ENCODE results near the gene NXT1. TPM values are rescaled to one million over a fixed set of nuclear protein-coding genes. Genes with fewer than 3 reads are reported as not detected.

NXT1 gene
- total RNA-seq, 1 experiment from 2014 or later: 34.1 TPM

GRCh38 chr20:23401051-23401450, 50.5 kb downstream of the NXT1 start:
- no peaks in the 10 kb centered on the region for H3K9me3 Mint-ChIP-seq (ENCODE audit: unreplicated experiment)
- H3K36me3 Mint-ChIP-seq (ENCODE audit: insufficient read depth, unreplicated experiment): peaks cover 6% of the 10 kb centered on the region
- no peak for DNase-seq
- POLR2A ChIA-PET: no interaction called here
- no peaks in the 10 kb centered on the region for H3K9me3 ChIP-seq
- H3K27me3 Mint-ChIP-seq (ENCODE audit: insufficient read depth, unreplicated experiment): no peaks in the 10 kb centered on the region
- H3K4me1 ChIP-seq: no peaks in the 10 kb centered on the region
- CTCF ChIA-PET: no interaction called here
- H3K27me3 ChIP-seq (replicated peaks; ENCODE audit: control insufficient read depth, insufficient read depth, low read length): no peaks in the 10 kb centered on the region
- H3K4me1 Mint-ChIP-seq (ENCODE audit: low read depth, unreplicated experiment): no peaks in the 10 kb centered on the region
- intact Hi-C loops (cut with micrococcal nuclease; ENCODE audit: unreplicated experiment): no loop called here
- no peak for TF ChIP-seq CTCF (IDR thresholded peaks at IDR 0.05; ENCODE audit: insufficient read depth in 1 of 2, low read depth in 1 of 2, low read length in 1 of 2, severe bottlenecking in 1 of 2, unreplicated experiment in 1 of 2)
- no peaks in the 10 kb centered on the region for H3K36me3 ChIP-seq (ENCODE audit: control insufficient read depth, insufficient read depth, low read length)
- no TSS peak for BruUV-seq (replicated peaks)
- H3K4me3 ChIP-seq (ENCODE audit: low read depth, low read length): no peak overlapping the region
- no peak overlapping the region for H3K27ac Mint-ChIP-seq (ENCODE audit: unreplicated experiment)
- no peak overlapping the region for H3K4me3 Mint-ChIP-seq (ENCODE audit: unreplicated experiment)

- intact Hi-C loops (cut with micrococcal nuclease; ENCODE audit: unreplicated experiment): no loop called here
- Histone ChIP-seq H3K27me3 (replicated peaks; ENCODE audit: control insufficient read depth, insufficient read depth, low read length) (no peaks in the 10 kb centered on the region), H3K4me3 (ENCODE audit: low read depth, low read length) (no peak overlapping the region), H3K36me3 (ENCODE audit: control insufficient read depth, insufficient read depth, low read length) (no peaks in the 10 kb centered on the region), H3K4me1 (no peaks in the 10 kb centered on the region), H3K9me3 (no peaks in the 10 kb centered on the region)
- no peak overlapping the region for H3K27ac Mint-ChIP-seq (ENCODE audit: unreplicated experiment)
- no peak overlapping the region for H3K4me3 Mint-ChIP-seq (ENCODE audit: unreplicated experiment)
- ChIA-PET POLR2A (no interaction called here), CTCF (no interaction called here)
- no peaks in the 10 kb centered on the region for H3K27me3 Mint-ChIP-seq (ENCODE audit: insufficient read depth, unreplicated experiment)
- DNase-seq: no peak
- H3K4me1 Mint-ChIP-seq (ENCODE audit: low read depth, unreplicated experiment): no peaks in the 10 kb centered on the region
- no peak for TF ChIP-seq CTCF (IDR thresholded peaks at IDR 0.05; ENCODE audit: insufficient read depth in 1 of 2, low read depth in 1 of 2, low read length in 1 of 2, severe bottlenecking in 1 of 2, unreplicated experiment in 1 of 2)
- BruUV-seq (replicated peaks): no TSS peak
- H3K9me3 Mint-ChIP-seq (ENCODE audit: unreplicated experiment): no peaks in the 10 kb centered on the region
- no peaks in the 10 kb centered on the region for H3K36me3 Mint-ChIP-seq (ENCODE audit: insufficient read depth, unreplicated experiment)
Measured at GRCh38 chr20:23403751-23404150, 53.2 kb downstream of the NXT1 start.

- Mint-ChIP-seq H3K36me3 (ENCODE audit: insufficient read depth, unreplicated experiment) (no peaks in the 10 kb centered on the region), H3K4me3 (ENCODE audit: unreplicated experiment) (no peak overlapping the region), H3K27me3 (ENCODE audit: insufficient read depth, unreplicated experiment) (no peaks in the 10 kb centered on the region), H3K4me1 (ENCODE audit: low read depth, unreplicated experiment) (no peaks in the 10 kb centered on the region), H3K9me3 (ENCODE audit: unreplicated experiment) (no peaks in the 10 kb centered on the region), H3K27ac (ENCODE audit: unreplicated experiment) (no peak overlapping the region)
- no TSS peak for BruUV-seq (replicated peaks)
- Histone ChIP-seq H3K9me3 (no peaks in the 10 kb centered on the region), H3K36me3 (ENCODE audit: control insufficient read depth, insufficient read depth, low read length) (no peaks in the 10 kb centered on the region), H3K4me3 (ENCODE audit: low read depth, low read length) (no peak overlapping the region), H3K27me3 (replicated peaks; ENCODE audit: control insufficient read depth, insufficient read depth, low read length) (no peaks in the 10 kb centered on the region), H3K4me1 (no peaks in the 10 kb centered on the region)
- intact Hi-C loops (cut with micrococcal nuclease; ENCODE audit: unreplicated experiment): no loop called here
- CTCF ChIA-PET: no interaction called here
- no peak for TF ChIP-seq CTCF (IDR thresholded peaks at IDR 0.05; ENCODE audit: insufficient read depth in 1 of 2, low read depth in 1 of 2, low read length in 1 of 2, severe bottlenecking in 1 of 2, unreplicated experiment in 1 of 2)
- DNase-seq: peak in 1 of 2 experiments; percentile 15
- POLR2A ChIA-PET: no interaction called here
Measured at GRCh38 chr20:23404196-23404595, 53.6 kb downstream of the NXT1 start.

Other genes starting within 250 kb of the NXT1 start
- 18.4 and 20.6 TPM in 2 replicates for gene GZF1, start 11.4 kb downstream of the NXT1 start, total RNA-seq (2022)
- gene NAPB, start 70.7 kb downstream of the NXT1 start, total RNA-seq (2022): 9.4 and 10.1 TPM in 2 replicates
- gene CSTL1, start 88.9 kb downstream of the NXT1 start, total RNA-seq (2022): 0.91 and 0.93 TPM in 2 replicates
- not detected in 2 replicates for gene CST11, start 102.1 kb downstream of the NXT1 start, total RNA-seq (2022)
- not detected in 2 replicates for gene CST8, start 140.3 kb downstream of the NXT1 start, total RNA-seq (2022)
- not detected in 2 replicates for gene CST9L, start 217.7 kb downstream of the NXT1 start, total RNA-seq (2022)

Measured in Caco-2 (cell line).